Lower leg skin (tissue), 3 donors: ENCODE data around the gene SNRNP200.

Experiments used
- CTCF ChIP-seq, 3 donors: fragments of 450-650 bp; IDR thresholded peaks; one replicate each; pipeline ENCODE4 v1.5.1; 2016; ENCODE audit warnings: antibody characterized with exemption in 3 of 3, mild to moderate bottlenecking in 3 of 3, moderate library complexity in 2 of 3
- POLR2A ChIP-seq, 2 donors: fragments of 450-650 bp; IDR thresholded peaks; one replicate each; pipeline ENCODE4 v1.6.1; 2016 to 2017; ENCODE audit warnings: antibody characterized with exemption in 2 of 2, mild to moderate bottlenecking in 1 of 2, moderate library complexity in 1 of 2

- TF ChIP-seq POLR2A (IDR thresholded peaks at IDR 0.05) (no peak), CTCF (IDR thresholded peaks at IDR 0.05) (no peak)
These were observed 24.5 kb upstream of the SNRNP200 start for GRCh38 chr2:96329874-96330273.
